Adrenal gland (tissue), 12 donors: ENCODE results near the gene UNC93B1. TPM values are rescaled to one million over a fixed set of nuclear protein-coding genes. Genes with fewer than 3 reads are reported as not detected.
"Not testable (repeated sequence)": the region's sequence is repeated elsewhere in the genome, so short reads cannot be mapped to it uniquely, and the experiment has no call there.

Source experiments
- DNase-seq, 7 donors: peaks; one replicate each; pipeline ENCODE4 v3.0.0-alpha.2; 2019 to 2020
- H3K27ac ChIP-seq, 5 donors: fragments of 200-600 bp; sonication (generic) in 4 of 5; 1 replicate in 3 of 5; 2 replicates in 2 of 5; pipeline versions ENCODE4 v1.5.1 to v1.8.0; 2016 to 2020; ENCODE audit warnings: mild to moderate bottlenecking in 1 of 5
- H3K27me3 ChIP-seq: fragments of 200-600 bp; 2 replicates; pipeline ENCODE4 v1.8.0; 2021
- H3K36me3 ChIP-seq, 2 donors: fragments of 200-600 bp; replicated peaks in 1 of 2; 1 replicate in 1 of 2; 2 replicates in 1 of 2; pipeline versions ENCODE4 v1.5.1 to v1.8.0; 2018 to 2022
- H3K4me1 ChIP-seq, 2 donors: fragments of 200-600 bp; replicated peaks in 1 of 2; 1 replicate in 1 of 2; 2 replicates in 1 of 2; pipeline versions ENCODE4 v1.5.1 to v1.8.0; 2018 to 2021
- H3K4me3 ChIP-seq, 4 donors: fragments of 200-600 bp; sonication (generic) in 3 of 4; one replicate each; pipeline ENCODE4 v1.5.1; 2016 to 2018
- H3K9me3 ChIP-seq, 3 donors: fragments of 200-600 bp; sonication (generic) in 1 of 3; replicated peaks in 1 of 3; 1 replicate in 2 of 3; 2 replicates in 1 of 3; pipeline versions ENCODE4 v1.5.1 to v1.8.0; 2016 to 2021
- CTCF ChIP-seq, 6 experiments: fragments of 450-650 bp in 4 of 6; fragments of 200-600 bp in 2 of 6; sonication (generic) in 1 of 6; IDR thresholded peaks; 1 replicate in 5 of 6; 2 replicates in 1 of 6; pipeline versions ENCODE4 v1.5.1 to v1.8.0; 2016 to 2021; ENCODE audit warnings: antibody characterized with exemption in 6 of 6, mild to moderate bottlenecking in 2 of 6, moderate library complexity in 1 of 6
- POLR2A ChIP-seq, 2 donors: fragments of 450-650 bp; IDR thresholded peaks; one replicate each; pipeline ENCODE4 v1.6.1; 2017; ENCODE audit warnings: antibody characterized with exemption in 2 of 2, mild to moderate bottlenecking in 2 of 2, moderate library complexity in 1 of 2
- WGBS, 4 donors: extraction: QIAGEN DNeasy Blood & Tissue Kit in 2 of 4; methylation state at CpG; one replicate each; pipeline versions ENCODE4 v1.1.5 to v1.1.7; 2013 to 2017; 5-methylcytosine and 5-hydroxymethylcytosine counted together
- intact Hi-C, 2 donors: fragments of 100-400 bp; cut with DNase I; formaldehyde crosslinking; loops; one replicate each; pipeline versions ENCODE4 v1.14.1 to v1.15.0; 2022 to 2023
- polyA plus RNA-seq, 3 donors: library from polyadenylated mRNA; stranded (reverse); fragments of 200-250 nt in 2 of 3; fragments of 350-450 nt in 1 of 3; fragmentation: Illumina TruSeq in 1 of 3; extraction: RNeasy Lipid Tissue Mini Kit (QIAGEN cat#74804) in 1 of 3; gene quantifications; one replicate each; pipeline ENCODE4 v1.2.3, GENCODE V29; 2013 to 2014
- total RNA-seq, 9 donors: library from RNA; depleted of rRNA in 4 of 9; stranded (reverse); fragments of >200 nt in 4 of 9; fragments of 120-200 nt in 1 of 9; fragmentation: NEBNext Ultra II Directional in 1 of 9; extraction: Animal tissue kit (Norgen Biotek cat#: 25700) in 1 of 9; gene quantifications; one replicate each; pipeline versions ENCODE4 v1.1.0 to v1.2.4, GENCODE V29; 2013 to 2023
- donor health status: healthy with polysubstance abuse.
- donor health status: Bipolar disorder and iron deficiency.
- donor health status: DM: yes; HTN: yes; CAD: no.
- donor health status: DM: no; HTN: no; CAD: no.
- donor health status: DM: no; HTN: no; CAD: no.
- donor health status: DM: yes; HTN: yes; CAD: no.

The UNC93B1 gene
- total and polyA plus RNA-seq, 12 donors = 4.3 to 81.2 (median 57.3) TPM

GRCh38 chr11:67997475-67997921, 6.4 kb downstream of the UNC93B1 start:
- peak in 2 of 7 donors; percentile 16 to 26 for DNase-seq
- Histone ChIP-seq H3K27me3 (no peaks in the 10 kb centered on the region), H3K4me1 (no peaks in the 10 kb centered on the region), H3K9me3 (no peaks in the 10 kb centered on the region), H3K36me3 (no peaks in the 10 kb centered on the region), H3K27ac (no peak overlapping the region), H3K4me3 (no peak overlapping the region)
- intact Hi-C loops = no loop called here
- WGBS, 4 donors = 91 to 97% (median 94%) methylated on average over 26 to 29 of the region's 29 CpGs
- TF ChIP-seq CTCF (IDR thresholded peaks at IDR 0.05) (no peak), POLR2A (IDR thresholded peaks at IDR 0.05) (no peak)

- Histone ChIP-seq H3K36me3 (no peaks in the 10 kb centered on the region), H3K4me3 (no peak overlapping the region), H3K27ac (no peak overlapping the region), H3K4me1 (no peaks in the 10 kb centered on the region), H3K9me3 (no peaks in the 10 kb centered on the region), H3K27me3 (no peaks in the 10 kb centered on the region)
- DNase-seq = peak; percentile 67 to 89 (median 81)
- intact Hi-C loops = no loop called here
- whole genome bisulfite sequencing, 4 donors = 49 to 63% (median 60%) methylated on average over 27 to 41 of the region's 41 CpGs
- no peak for TF ChIP-seq POLR2A (IDR thresholded peaks at IDR 0.05)
- no peak for TF ChIP-seq CTCF (IDR thresholded peaks at IDR 0.05)
These were observed 7.0 kb downstream of the UNC93B1 start for GRCh38 chr11:67996622-67997474.

- 82 to 94% (median 92%) methylated on average over 4 to 13 of the region's 13 CpGs for WGBS, 4 donors
- Histone ChIP-seq H3K36me3 (no peaks in the 10 kb centered on the region), H3K27me3 (no peaks in the 10 kb centered on the region), H3K27ac (no peak overlapping the region), H3K4me1 (peaks cover 6 to 7% of the 10 kb centered on the region in 2 donors), H3K9me3 (no peaks in the 10 kb centered on the region), H3K4me3 (no peak overlapping the region)
- DNase-seq = peak in 1 of 7 donors; percentile 14
- TF ChIP-seq POLR2A (IDR thresholded peaks at IDR 0.05) (no peak), CTCF (IDR thresholded peaks at IDR 0.05) (no peak)
- intact Hi-C loops = no loop called here
These were observed 7.8 kb downstream of the UNC93B1 start for GRCh38 chr11:67996051-67996450.

GRCh38 chr11:67995579-67995978, 8.3 kb downstream of the UNC93B1 start:
- H3K4me3 ChIP-seq, H3K36me3 ChIP-seq, H3K9me3 ChIP-seq, H3K27me3 ChIP-seq, H3K4me1 ChIP-seq, intact Hi-C loops, H3K27ac ChIP-seq: not testable (repeated sequence)
- 78 to 100% (median 87%) methylated on average over 5 to 14 of the region's 14 CpGs for WGBS, 4 donors
- DNase-seq = peak in 1 of 7 donors; percentile 13

GRCh38 chr11:67995129-67995528, 8.8 kb downstream of the UNC93B1 start:
- H3K36me3 ChIP-seq, intact Hi-C loops, H3K27ac ChIP-seq, H3K9me3 ChIP-seq, H3K4me3 ChIP-seq, H3K27me3 ChIP-seq, H3K4me1 ChIP-seq: not testable (repeated sequence)
- 87 to 100% (median 97%) methylated on average over 2 to 3 of the region's 3 CpGs for WGBS, 4 donors
- DNase-seq = peak in 1 of 7 donors; percentile 14

- H3K4me1 ChIP-seq, intact Hi-C loops, H3K36me3 ChIP-seq, H3K27ac ChIP-seq, H3K27me3 ChIP-seq, H3K9me3 ChIP-seq, H3K4me3 ChIP-seq: not testable (repeated sequence)
- 88 to 94% (median 89%) methylated on average over 3 to 5 of the region's 5 CpGs; no CpG with 5 or more reads in 1 of the 4 donors for WGBS, 4 donors
- DNase-seq = peak in 1 of 7 donors; percentile 22
These were observed 9.5 kb downstream of the UNC93B1 start for GRCh38 chr11:67994387-67994786.
